Adipocyte (in vitro differentiated cells): ENCODE data around the gene ACADSB.
A peak's percentile ranks its signal among the peaks of the same experiment; 100 is the strongest.

ENCODE experiments used
- DNase-seq: peaks from one replicate; pipeline ENCODE4 v3.0.0-alpha.2; 2015; ENCODE audit warnings: low read depth
- H3K27me3 ChIP-seq: replicated peaks from 2 replicates; pipeline ENCODE4 v1.7.0; 2013; ENCODE audit warnings: mild to moderate bottlenecking, low read length, moderate library complexity; ENCODE audit not compliant: control insufficient read depth, insufficient read depth
- H3K36me3 ChIP-seq: 2 replicates; pipeline ENCODE4 v1.7.0; 2013; ENCODE audit warnings: low read length, mild to moderate bottlenecking, moderate library complexity; ENCODE audit not compliant: control insufficient read depth, insufficient read depth, severe bottlenecking
- H3K4me1 ChIP-seq: 2 replicates; pipeline ENCODE4 v1.7.0; 2013; ENCODE audit warnings: mild to moderate bottlenecking, low read length, moderate library complexity; ENCODE audit not compliant: control insufficient read depth, insufficient read depth
- H3K4me3 ChIP-seq: 2 replicates; pipeline ENCODE4 v1.7.0; 2013; ENCODE audit warnings: mild to moderate bottlenecking, low read length, moderate library complexity
- H3K9ac ChIP-seq: 2 replicates; pipeline ENCODE4 v1.7.0; 2013; ENCODE audit warnings: mild to moderate bottlenecking, low read length, moderate library complexity
- H3K9me3 ChIP-seq: 2 replicates; pipeline ENCODE4 v1.7.0; 2013; ENCODE audit warnings: mild to moderate bottlenecking, low read length, moderate library complexity; ENCODE audit not compliant: control insufficient read depth

ACADSB gene

GRCh38 chr10:123004298-123004697 lies 4.5 kb upstream of the ACADSB start:
- no peaks in the 10 kb centered on the region for H3K36me3 ChIP-seq
- no peak overlapping the region for H3K9ac ChIP-seq
- no peaks in the 10 kb centered on the region for H3K9me3 ChIP-seq
- H3K4me3 ChIP-seq = no peak overlapping the region
- no peak for DNase-seq
- H3K27me3 ChIP-seq = no peaks in the 10 kb centered on the region
- H3K4me1 ChIP-seq = peaks cover 14% of the 10 kb centered on the region

GRCh38 chr10:123007558-123008354 lies 1.1 kb upstream of the ACADSB start:
- peak; percentile 84 for DNase-seq
- Histone ChIP-seq H3K9ac (peak overlapping the region; percentile 96), H3K9me3 (no peaks in the 10 kb centered on the region)

GRCh38 chr10:123009105-123009820 lies 457 bp downstream of the ACADSB start:
- peak overlapping the region; percentile 86 for H3K4me3 ChIP-seq
- peaks cover 18% of the 10 kb centered on the region for H3K4me1 ChIP-seq
- H3K9ac ChIP-seq = peak overlapping the region; percentile 93
- DNase-seq = peak; percentile 41
- H3K36me3 ChIP-seq = no peaks in the 10 kb centered on the region
- no peaks in the 10 kb centered on the region for H3K9me3 ChIP-seq
- no peaks in the 10 kb centered on the region for H3K27me3 ChIP-seq

More at GRCh38 chr10:123007558-123008354, 1.1 kb upstream of the ACADSB start:
- H3K4me3 ChIP-seq = peak overlapping the region; percentile 86
- H3K27me3 ChIP-seq = no peaks in the 10 kb centered on the region
- H3K4me1 ChIP-seq = peaks cover 18% of the 10 kb centered on the region
- H3K36me3 ChIP-seq = no peaks in the 10 kb centered on the region

GRCh38 chr10:123011987-123012386 lies 3.2 kb downstream of the ACADSB start:
- no peak overlapping the region for H3K4me3 ChIP-seq
- H3K4me1 ChIP-seq = peaks cover 15% of the 10 kb centered on the region
- no peaks in the 10 kb centered on the region for H3K27me3 ChIP-seq
- no peak overlapping the region for H3K9ac ChIP-seq
- H3K9me3 ChIP-seq = no peaks in the 10 kb centered on the region
- H3K36me3 ChIP-seq = no peaks in the 10 kb centered on the region
- no peak for DNase-seq

- H3K27me3 ChIP-seq = no peaks in the 10 kb centered on the region
- DNase-seq = no peak
- H3K9me3 ChIP-seq = no peaks in the 10 kb centered on the region
- H3K4me1 ChIP-seq = peaks cover 9% of the 10 kb centered on the region
- no peaks in the 10 kb centered on the region for H3K36me3 ChIP-seq
- no peak overlapping the region for H3K4me3 ChIP-seq
- no peak overlapping the region for H3K9ac ChIP-seq
Observed at GRCh38 chr10:123013456-123014419, 4.9 kb downstream of the ACADSB start.

- Histone ChIP-seq H3K4me1 (peaks cover 6% of the 10 kb centered on the region), H3K36me3 (no peaks in the 10 kb centered on the region)
Observed at GRCh38 chr10:123014772-123015171, 6.0 kb downstream of the ACADSB start.

GRCh38 chr10:123016228-123016627 lies 7.4 kb downstream of the ACADSB start:
- H3K27me3 ChIP-seq = no peaks in the 10 kb centered on the region
- H3K36me3 ChIP-seq = no peaks in the 10 kb centered on the region
- DNase-seq = no peak
- peaks cover 10% of the 10 kb centered on the region for H3K4me1 ChIP-seq
- H3K4me3 ChIP-seq = no peak overlapping the region
- H3K9me3 ChIP-seq = no peaks in the 10 kb centered on the region
- H3K9ac ChIP-seq = no peak overlapping the region

More at GRCh38 chr10:123014772-123015171, 6.0 kb downstream of the ACADSB start:
- DNase-seq = no peak
- no peaks in the 10 kb centered on the region for H3K9me3 ChIP-seq
- H3K4me3 ChIP-seq = no peak overlapping the region
- no peak overlapping the region for H3K9ac ChIP-seq
- H3K27me3 ChIP-seq = no peaks in the 10 kb centered on the region

GRCh38 chr10:123017421-123018165 lies 8.8 kb downstream of the ACADSB start:
- no peak overlapping the region for H3K9ac ChIP-seq
- H3K4me3 ChIP-seq = no peak overlapping the region
- peaks cover 10% of the 10 kb centered on the region for H3K4me1 ChIP-seq
- no peak for DNase-seq
- H3K9me3 ChIP-seq = no peaks in the 10 kb centered on the region
- no peaks in the 10 kb centered on the region for H3K27me3 ChIP-seq
- no peaks in the 10 kb centered on the region for H3K36me3 ChIP-seq

GRCh38 chr10:123018531-123018930 lies 9.7 kb downstream of the ACADSB start:
- Histone ChIP-seq H3K4me3 (no peak overlapping the region), H3K36me3 (no peaks in the 10 kb centered on the region), H3K9me3 (no peaks in the 10 kb centered on the region), H3K4me1 (peaks cover 10% of the 10 kb centered on the region), H3K27me3 (no peaks in the 10 kb centered on the region), H3K9ac (no peak overlapping the region)
- no peak for DNase-seq

GRCh38 chr10:123019264-123019663 lies 10.5 kb downstream of the ACADSB start:
- Histone ChIP-seq H3K9me3 (no peaks in the 10 kb centered on the region), H3K9ac (no peak overlapping the region), H3K4me3 (no peak overlapping the region), H3K27me3 (no peaks in the 10 kb centered on the region), H3K36me3 (no peaks in the 10 kb centered on the region), H3K4me1 (peaks cover 10% of the 10 kb centered on the region)
- no peak for DNase-seq
